ENCODE measurements around the gene LRRC75A. TPM values are rescaled to one million over a fixed set of nuclear protein-coding genes. Genes with fewer than 3 reads are reported as not detected.

The LRRC75A gene
- total and polyA plus RNA-seq, 2 donors (not counting 3 experiments of a cell fraction or from before 2014, with no cell fraction given) = 3.7 to 6.1 TPM

DNA sequence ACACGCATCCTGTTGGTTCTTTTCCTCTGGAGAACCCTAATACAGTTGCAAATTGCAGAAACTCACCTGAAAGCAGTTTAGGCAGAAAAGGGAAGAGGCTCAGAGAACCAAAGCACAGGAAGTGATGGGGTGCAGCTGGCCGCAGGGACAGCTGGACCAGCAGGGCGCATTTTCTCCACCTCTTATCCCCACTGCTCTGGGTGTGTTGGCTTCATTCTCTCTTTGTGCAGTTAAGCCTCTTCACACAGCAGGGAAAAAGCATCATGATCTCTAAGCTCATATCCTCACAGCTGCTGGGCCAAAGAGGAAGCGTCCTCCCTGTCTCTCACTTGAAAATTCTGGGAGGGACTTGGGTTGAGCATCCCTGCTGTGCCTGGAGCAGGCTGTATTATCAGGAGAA is 20.0 kb upstream of the LRRC75A start:
- FAIRE-seq (no peak), DNase-seq (ENCODE audit: low read depth, low spot score) (no peak)
- Histone ChIP-seq H3K27ac (ENCODE audit: insufficient read depth, low read depth, low read length) (no peak overlapping the region), H2AFZ (ENCODE audit: low read depth, low read length) (no peak overlapping the region), H3K4me3 (replicated peaks in 1 of 3; ENCODE audit: insufficient read depth in 1 of 3, low read depth in 1 of 3, low read length in 3 of 3) (no peak overlapping the region), H4K20me1 (replicated peaks; ENCODE audit: control insufficient read depth, extremely low read depth, insufficient read depth, low read length) (no peaks in the 10 kb centered on the region), H3K4me1 (ENCODE audit: control insufficient read depth, extremely low read depth, insufficient read depth, low read length) (peaks cover 9% of the 10 kb centered on the region), H3K27me3 (ENCODE audit: control insufficient read depth in 2 of 2, insufficient read depth in 2 of 2, low read length in 2 of 2) (peaks cover 0 to 12% of the 10 kb centered on the region in 2 experiments), H3K9me3 (replicated peaks; ENCODE audit: control insufficient read depth, insufficient read depth, low read length) (no peaks in the 10 kb centered on the region), H3K36me3 (ENCODE audit: control insufficient read depth in 2 of 2, extremely low read depth in 1 of 2, insufficient read depth in 2 of 2, low read length in 2 of 2) (no peaks in the 10 kb centered on the region), H3K9me1 (replicated peaks; ENCODE audit: control insufficient read depth, extremely low read depth, insufficient read depth, low read length) (no peaks in the 10 kb centered on the region), H3K79me2 (ENCODE audit: control insufficient read depth, insufficient read depth, low read length) (no peaks in the 10 kb centered on the region), H3K9ac (replicated peaks; ENCODE audit: extremely low read depth, insufficient read depth, low read length) (no peak overlapping the region), H3K4me2 (ENCODE audit: insufficient read depth, low read length) (no peak overlapping the region)
- BruUV-seq (replicated peaks) = no TSS peak
- intact Hi-C loops (cut with micrococcal nuclease) = no loop called here
- dilution Hi-C loops (cut with MboI; ENCODE audit: extremely low pct_ligation_motif_present, low sequenced_read_pairs) = no loop called here
- TF ChIP-seq, protein P1, sequence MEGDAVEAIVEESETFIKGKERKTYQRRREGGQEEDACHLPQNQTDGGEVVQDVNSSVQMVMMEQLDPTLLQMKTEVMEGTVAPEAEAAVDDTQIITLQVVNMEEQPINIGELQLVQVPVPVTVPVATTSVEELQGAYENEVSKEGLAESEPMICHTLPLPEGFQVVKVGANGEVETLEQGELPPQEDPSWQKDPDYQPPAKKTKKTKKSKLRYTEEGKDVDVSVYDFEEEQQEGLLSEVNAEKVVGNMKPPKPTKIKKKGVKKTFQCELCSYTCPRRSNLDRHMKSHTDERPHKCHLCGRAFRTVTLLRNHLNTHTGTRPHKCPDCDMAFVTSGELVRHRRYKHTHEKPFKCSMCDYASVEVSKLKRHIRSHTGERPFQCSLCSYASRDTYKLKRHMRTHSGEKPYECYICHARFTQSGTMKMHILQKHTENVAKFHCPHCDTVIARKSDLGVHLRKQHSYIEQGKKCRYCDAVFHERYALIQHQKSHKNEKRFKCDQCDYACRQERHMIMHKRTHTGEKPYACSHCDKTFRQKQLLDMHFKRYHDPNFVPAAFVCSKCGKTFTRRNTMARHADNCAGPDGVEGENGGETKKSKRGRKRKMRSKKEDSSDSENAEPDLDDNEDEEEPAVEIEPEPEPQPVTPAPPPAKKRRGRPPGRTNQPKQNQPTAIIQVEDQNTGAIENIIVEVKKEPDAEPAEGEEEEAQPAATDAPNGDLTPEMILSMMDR (IDR thresholded peaks at IDR 0.05; ENCODE audit: extremely low read depth in 1 of 2, insufficient read depth in 1 of 2, low read depth in 1 of 2, low read length in 2 of 2) = no peak
- TF ChIP-seq JUN (IDR thresholded peaks at IDR 0.05; ENCODE audit: borderline replicate concordance, insufficient read depth, insufficient read length, low read depth) (no peak), EZH2 (IDR thresholded peaks at IDR 0.05; ENCODE audit: borderline replicate concordance, low read depth, low read length, severe bottlenecking) (no peak), POLR2A (IDR thresholded peaks at IDR 0.05; ENCODE audit: low read depth, low read length) (no peak), POLR2AphosphoS5 (IDR thresholded peaks at IDR 0.05; ENCODE audit: insufficient read depth, low read depth, low read length) (no peak), FOS (IDR thresholded peaks at IDR 0.05; ENCODE audit: borderline replicate concordance, insufficient read depth, low read length) (no peak), MYC (IDR thresholded peaks at IDR 0.05; ENCODE audit: low read depth, low read length) (no peak), GATA2 (IDR thresholded peaks at IDR 0.05; ENCODE audit: insufficient read depth, insufficient read length, low read depth, low read length) (no peak)
- TF ChIP-seq, protein P2, sequence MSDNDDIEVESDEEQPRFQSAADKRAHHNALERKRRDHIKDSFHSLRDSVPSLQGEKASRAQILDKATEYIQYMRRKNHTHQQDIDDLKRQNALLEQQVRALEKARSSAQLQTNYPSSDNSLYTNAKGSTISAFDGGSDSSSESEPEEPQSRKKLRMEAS (IDR thresholded peaks at IDR 0.05; ENCODE audit: insufficient read depth, insufficient read length) = no peak
- ChIA-PET CTCF (interaction anchor here (1.0 to 2.9 kb wide), 4 partner anchors 47 to 149 kb away, joined by 3 to 12 read pairs (median 6); no protein-coding TSS in a partner anchor), POLR2A (no interaction called here)

Data from endothelial cell of umbilical vein (primary cell).